Stomach (tissue), 4 donors: ENCODE measurements around the gene HHIP.

Experiments used
- POLR2A ChIP-seq, 4 donors: fragments of 450-650 bp; IDR thresholded peaks; one replicate each; pipeline ENCODE4 v1.6.1; 2016; ENCODE audit warnings: antibody characterized with exemption in 4 of 4, control low read depth in 2 of 4, mild to moderate bottlenecking in 1 of 4, moderate library complexity in 1 of 4
- TF ChIP-seq, protein P1 (sequence below), 7 experiments: fragments of 450-650 bp in 4 of 7; fragments of 200-600 bp in 3 of 7; sonication (generic) in 3 of 7; IDR thresholded peaks; one replicate each; pipeline ENCODE4 v1.5.1; 2016 to 2019; ENCODE audit warnings: antibody characterized with exemption in 7 of 7, control low read depth in 2 of 7, mild to moderate bottlenecking in 1 of 7

DNA sequence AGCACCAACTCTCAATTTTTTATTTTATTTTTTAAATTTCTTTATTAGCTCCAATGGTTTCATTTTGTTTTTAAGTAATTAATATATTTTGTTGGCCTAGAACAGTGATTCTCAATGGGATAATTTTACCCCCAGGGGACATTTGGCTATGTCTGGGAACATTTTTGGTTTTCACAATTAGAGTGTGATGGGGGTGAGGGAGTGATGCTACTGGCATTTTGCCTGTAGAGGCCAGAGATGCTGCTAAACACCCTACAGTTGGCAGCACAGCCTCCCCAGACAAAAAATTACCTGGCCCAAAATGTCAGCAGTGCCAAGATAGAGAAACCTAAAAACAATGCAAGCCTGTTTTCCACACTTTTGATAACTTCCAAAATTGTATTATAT lies 64.6 kb downstream of the HHIP start:
- TF ChIP-seq POLR2A (IDR thresholded peaks at IDR 0.05) = no peak
- TF ChIP-seq, protein P1, sequence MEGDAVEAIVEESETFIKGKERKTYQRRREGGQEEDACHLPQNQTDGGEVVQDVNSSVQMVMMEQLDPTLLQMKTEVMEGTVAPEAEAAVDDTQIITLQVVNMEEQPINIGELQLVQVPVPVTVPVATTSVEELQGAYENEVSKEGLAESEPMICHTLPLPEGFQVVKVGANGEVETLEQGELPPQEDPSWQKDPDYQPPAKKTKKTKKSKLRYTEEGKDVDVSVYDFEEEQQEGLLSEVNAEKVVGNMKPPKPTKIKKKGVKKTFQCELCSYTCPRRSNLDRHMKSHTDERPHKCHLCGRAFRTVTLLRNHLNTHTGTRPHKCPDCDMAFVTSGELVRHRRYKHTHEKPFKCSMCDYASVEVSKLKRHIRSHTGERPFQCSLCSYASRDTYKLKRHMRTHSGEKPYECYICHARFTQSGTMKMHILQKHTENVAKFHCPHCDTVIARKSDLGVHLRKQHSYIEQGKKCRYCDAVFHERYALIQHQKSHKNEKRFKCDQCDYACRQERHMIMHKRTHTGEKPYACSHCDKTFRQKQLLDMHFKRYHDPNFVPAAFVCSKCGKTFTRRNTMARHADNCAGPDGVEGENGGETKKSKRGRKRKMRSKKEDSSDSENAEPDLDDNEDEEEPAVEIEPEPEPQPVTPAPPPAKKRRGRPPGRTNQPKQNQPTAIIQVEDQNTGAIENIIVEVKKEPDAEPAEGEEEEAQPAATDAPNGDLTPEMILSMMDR (IDR thresholded peaks at IDR 0.05) = no peak
